ENCODE measurements around the gene HEATR1.

HEATR1 gene

DNA sequence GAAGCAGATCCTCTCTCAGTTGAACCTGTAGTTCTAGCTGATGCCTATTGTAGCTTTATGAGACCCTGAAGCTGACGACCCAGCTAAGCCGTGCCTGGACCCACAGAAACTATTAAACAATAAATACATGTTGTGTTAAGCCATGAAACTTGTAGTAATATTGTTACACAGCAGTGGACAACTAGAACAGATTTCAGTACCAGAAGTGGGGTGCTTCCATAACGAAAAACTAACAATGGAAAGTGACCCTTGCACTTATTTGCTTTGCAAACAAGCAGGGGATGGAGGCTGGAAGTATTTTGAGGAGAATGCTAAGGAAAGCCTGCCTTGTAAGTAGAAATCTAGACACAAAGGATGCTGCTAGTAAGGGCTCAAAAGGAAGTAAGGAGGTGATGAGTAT is 18.1 kb upstream of the HEATR1 start:
- 0 out of 2 replicates have a peak, but pooled peaks cover 2% of the 10 kb centered on the region for H3K9me3 ChIP-seq (ENCODE audit: control insufficient read depth, insufficient read depth, low read depth, low read length)
- no peaks in the 10 kb centered on the region for H3K4me1 ChIP-seq (ENCODE audit: control insufficient read depth, insufficient read depth, low read length)
- no peak overlapping the region for H3K27ac ChIP-seq (ENCODE audit: extremely low read depth, low read depth, low read length)
- peak; percentile 79; the same call in 1 of the 2 replicates for TF ChIP-seq TRIM28 (IDR thresholded peaks at IDR 0.05; ENCODE audit: borderline replicate concordance, low read length)
- peak; percentile 99 for TF ChIP-seq ZNF707 (tag by site-specific recombination; IDR thresholded peaks at IDR 0.05)
- no peak for TF ChIP-seq ZNF121 (tag by site-specific recombination; IDR thresholded peaks at IDR 0.05)
- peak; percentile 45 for TF ChIP-seq SETDB1 (IDR thresholded peaks at IDR 0.05; ENCODE audit: insufficient read length, low read length)
- CTCF ChIA-PET, result interaction anchor here (0.6 to 3.6 kb wide), 3 partner anchors 13 to 247 kb away, joined by 3 to 13 read pairs (median 3); no protein-coding TSS in a partner anchor
- no peaks in the 10 kb centered on the region for H3K36me3 ChIP-seq (ENCODE audit: control insufficient read depth in 2 of 2, insufficient read depth in 1 of 2, low read length in 2 of 2)
- no peak overlapping the region for H3K4me3 ChIP-seq (ENCODE audit: low read depth, low read length)
- POLR2A ChIA-PET, result no interaction called here

DNA sequence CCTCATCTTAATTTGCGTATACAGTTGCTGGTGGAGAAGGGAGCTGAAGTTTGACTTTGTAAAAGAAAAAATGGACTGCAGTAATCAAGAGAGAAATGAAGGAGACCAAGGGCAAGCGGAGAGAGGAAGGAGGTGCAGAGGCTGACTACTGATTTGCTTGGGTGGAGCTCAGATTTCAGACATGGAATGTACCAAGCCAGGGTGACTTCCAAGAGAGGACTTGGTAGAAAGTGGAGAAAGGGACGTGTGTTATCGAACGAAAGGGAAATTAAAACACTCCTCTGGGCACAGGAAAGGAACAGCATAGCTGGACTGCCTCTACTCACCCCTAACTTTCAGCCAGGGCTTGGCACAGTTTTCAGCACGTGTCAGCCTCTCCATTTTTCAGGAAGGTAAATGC is 15.1 kb upstream of the HEATR1 start:
- Histone ChIP-seq H3K4me3 (ENCODE audit: low read depth, low read length) (no peak overlapping the region), H3K9me3 (ENCODE audit: control insufficient read depth, insufficient read depth, low read depth, low read length) (0 out of 2 replicates have a peak, but pooled peaks cover 2% of the 10 kb centered on the region), H3K27ac (ENCODE audit: extremely low read depth, low read depth, low read length) (no peak overlapping the region), H3K36me3 (ENCODE audit: control insufficient read depth in 2 of 2, insufficient read depth in 1 of 2, low read length in 2 of 2) (no peaks in the 10 kb centered on the region), H3K4me1 (ENCODE audit: control insufficient read depth, insufficient read depth, low read length) (no peaks in the 10 kb centered on the region)
- ChIA-PET POLR2A (interaction anchor here (1.8 kb wide), 1 partner anchor 15 kb away, joined by 6 read pairs; the partner anchor contains the start of gene HEATR1), CTCF (interaction anchor here (0.6 to 0.8 kb wide), 2 partner anchors 9 to 10 kb away, joined by 3 read pairs; no protein-coding TSS in a partner anchor)
- peak; percentile 90 for TF ChIP-seq PRDM10 (tag by site-specific recombination; IDR thresholded peaks at IDR 0.05)
- TF ChIP-seq KLF17 (tag by site-specific recombination; IDR thresholded peaks at IDR 0.05), result no peak
- no peak for TF ChIP-seq ZNF645 (tag by site-specific recombination; IDR thresholded peaks at IDR 0.05)
- TF ChIP-seq ZFHX2 (tag by site-specific recombination; conservative IDR thresholded peaks at IDR 0.05), result no peak
- TF ChIP-seq, protein P1, sequence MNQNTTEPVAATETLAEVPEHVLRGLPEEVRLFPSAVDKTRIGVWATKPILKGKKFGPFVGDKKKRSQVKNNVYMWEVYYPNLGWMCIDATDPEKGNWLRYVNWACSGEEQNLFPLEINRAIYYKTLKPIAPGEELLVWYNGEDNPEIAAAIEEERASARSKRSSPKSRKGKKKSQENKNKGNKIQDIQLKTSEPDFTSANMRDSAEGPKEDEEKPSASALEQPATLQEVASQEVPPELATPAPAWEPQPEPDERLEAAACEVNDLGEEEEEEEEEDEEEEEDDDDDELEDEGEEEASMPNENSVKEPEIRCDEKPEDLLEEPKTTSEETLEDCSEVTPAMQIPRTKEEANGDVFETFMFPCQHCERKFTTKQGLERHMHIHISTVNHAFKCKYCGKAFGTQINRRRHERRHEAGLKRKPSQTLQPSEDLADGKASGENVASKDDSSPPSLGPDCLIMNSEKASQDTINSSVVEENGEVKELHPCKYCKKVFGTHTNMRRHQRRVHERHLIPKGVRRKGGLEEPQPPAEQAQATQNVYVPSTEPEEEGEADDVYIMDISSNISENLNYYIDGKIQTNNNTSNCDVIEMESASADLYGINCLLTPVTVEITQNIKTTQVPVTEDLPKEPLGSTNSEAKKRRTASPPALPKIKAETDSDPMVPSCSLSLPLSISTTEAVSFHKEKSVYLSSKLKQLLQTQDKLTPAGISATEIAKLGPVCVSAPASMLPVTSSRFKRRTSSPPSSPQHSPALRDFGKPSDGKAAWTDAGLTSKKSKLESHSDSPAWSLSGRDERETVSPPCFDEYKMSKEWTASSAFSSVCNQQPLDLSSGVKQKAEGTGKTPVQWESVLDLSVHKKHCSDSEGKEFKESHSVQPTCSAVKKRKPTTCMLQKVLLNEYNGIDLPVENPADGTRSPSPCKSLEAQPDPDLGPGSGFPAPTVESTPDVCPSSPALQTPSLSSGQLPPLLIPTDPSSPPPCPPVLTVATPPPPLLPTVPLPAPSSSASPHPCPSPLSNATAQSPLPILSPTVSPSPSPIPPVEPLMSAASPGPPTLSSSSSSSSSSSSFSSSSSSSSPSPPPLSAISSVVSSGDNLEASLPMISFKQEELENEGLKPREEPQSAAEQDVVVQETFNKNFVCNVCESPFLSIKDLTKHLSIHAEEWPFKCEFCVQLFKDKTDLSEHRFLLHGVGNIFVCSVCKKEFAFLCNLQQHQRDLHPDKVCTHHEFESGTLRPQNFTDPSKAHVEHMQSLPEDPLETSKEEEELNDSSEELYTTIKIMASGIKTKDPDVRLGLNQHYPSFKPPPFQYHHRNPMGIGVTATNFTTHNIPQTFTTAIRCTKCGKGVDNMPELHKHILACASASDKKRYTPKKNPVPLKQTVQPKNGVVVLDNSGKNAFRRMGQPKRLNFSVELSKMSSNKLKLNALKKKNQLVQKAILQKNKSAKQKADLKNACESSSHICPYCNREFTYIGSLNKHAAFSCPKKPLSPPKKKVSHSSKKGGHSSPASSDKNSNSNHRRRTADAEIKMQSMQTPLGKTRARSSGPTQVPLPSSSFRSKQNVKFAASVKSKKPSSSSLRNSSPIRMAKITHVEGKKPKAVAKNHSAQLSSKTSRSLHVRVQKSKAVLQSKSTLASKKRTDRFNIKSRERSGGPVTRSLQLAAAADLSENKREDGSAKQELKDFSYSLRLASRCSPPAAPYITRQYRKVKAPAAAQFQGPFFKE (tag by site-specific recombination; IDR thresholded peaks at IDR 0.05; ENCODE audit: borderline replicate concordance), result no peak
- peak; percentile 92 for TF ChIP-seq PRDM1 (tag by site-specific recombination; IDR thresholded peaks at IDR 0.05)
- TF ChIP-seq ZNF654 (tag by site-specific recombination; IDR thresholded peaks at IDR 0.05; ENCODE audit: low read depth), result no peak

Measured in HEK293 (cell line).